ENCODE results near the gene DLGAP1. TPM values are rescaled to one million over a fixed set of nuclear protein-coding genes. Genes with fewer than 3 reads are reported as not detected.

Gene DLGAP1
- total RNA-seq, 4 donors from 2014 or later = 0.13 to 6.2 (median 0.53) TPM

DNA sequence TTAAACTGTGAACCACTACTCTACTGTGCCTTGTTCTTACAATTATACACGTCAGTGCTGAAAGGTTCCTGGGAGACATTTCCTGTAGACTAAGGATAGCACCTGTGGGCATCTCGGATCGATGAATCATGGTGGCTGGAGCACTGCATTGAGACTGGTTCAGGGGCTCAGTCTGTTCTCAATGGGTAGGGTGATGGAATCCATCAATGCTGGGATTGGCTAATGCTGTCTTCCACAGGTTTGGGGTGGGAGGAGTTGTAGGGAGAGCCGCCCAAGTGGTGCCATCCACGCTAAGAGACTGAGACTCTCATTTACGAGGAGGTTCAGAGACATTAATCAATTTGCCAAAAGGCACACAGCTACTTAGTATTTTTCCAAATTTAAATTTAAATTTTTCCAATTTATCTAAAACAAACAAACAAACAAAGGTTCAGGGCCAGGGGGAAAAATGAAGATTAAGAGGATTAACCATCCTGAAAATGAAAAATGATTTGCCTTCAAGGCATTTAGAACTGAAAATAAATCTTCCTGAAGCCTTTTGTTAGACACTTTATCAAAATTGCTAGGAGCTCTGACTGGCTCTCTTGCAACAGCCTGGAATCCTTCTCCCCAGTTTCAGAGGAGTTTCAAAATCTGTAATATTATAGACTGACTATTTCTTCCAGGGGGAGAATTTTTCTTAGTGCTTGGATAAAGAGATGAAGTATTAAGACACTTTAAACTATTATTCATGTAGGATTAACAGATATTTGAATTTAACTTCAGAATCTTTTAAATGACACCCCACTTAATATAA is 645.9 kb downstream of the DLGAP1 start:
- no peaks in the 10 kb centered on the region for H3K27me3 ChIP-seq
- ATAC-seq = no peak
- no peaks in the 10 kb centered on the region for H3K4me1 ChIP-seq
- no peak overlapping the region for H3K4me3 ChIP-seq
- H3K36me3 ChIP-seq = no peaks in the 10 kb centered on the region
- intact Hi-C loops (cut with DNase I; ENCODE audit: low total_unique reads) (no loop called here), in situ Hi-C loops (cut with MboI; ENCODE audit: low sequenced_read_pairs in 4 of 4) (no loop called here)
- H3K9me3 ChIP-seq = no peaks in the 10 kb centered on the region
- TF ChIP-seq, protein P1, sequence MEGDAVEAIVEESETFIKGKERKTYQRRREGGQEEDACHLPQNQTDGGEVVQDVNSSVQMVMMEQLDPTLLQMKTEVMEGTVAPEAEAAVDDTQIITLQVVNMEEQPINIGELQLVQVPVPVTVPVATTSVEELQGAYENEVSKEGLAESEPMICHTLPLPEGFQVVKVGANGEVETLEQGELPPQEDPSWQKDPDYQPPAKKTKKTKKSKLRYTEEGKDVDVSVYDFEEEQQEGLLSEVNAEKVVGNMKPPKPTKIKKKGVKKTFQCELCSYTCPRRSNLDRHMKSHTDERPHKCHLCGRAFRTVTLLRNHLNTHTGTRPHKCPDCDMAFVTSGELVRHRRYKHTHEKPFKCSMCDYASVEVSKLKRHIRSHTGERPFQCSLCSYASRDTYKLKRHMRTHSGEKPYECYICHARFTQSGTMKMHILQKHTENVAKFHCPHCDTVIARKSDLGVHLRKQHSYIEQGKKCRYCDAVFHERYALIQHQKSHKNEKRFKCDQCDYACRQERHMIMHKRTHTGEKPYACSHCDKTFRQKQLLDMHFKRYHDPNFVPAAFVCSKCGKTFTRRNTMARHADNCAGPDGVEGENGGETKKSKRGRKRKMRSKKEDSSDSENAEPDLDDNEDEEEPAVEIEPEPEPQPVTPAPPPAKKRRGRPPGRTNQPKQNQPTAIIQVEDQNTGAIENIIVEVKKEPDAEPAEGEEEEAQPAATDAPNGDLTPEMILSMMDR (IDR thresholded peaks at IDR 0.05 in 4 of 5, conservative IDR thresholded peaks at IDR 0.05 in 1 of 5) = no peak
- no peak for TF ChIP-seq POLR2A (IDR thresholded peaks at IDR 0.05)
- no peak for DNase-seq
- no peak overlapping the region for H3K27ac ChIP-seq

DNA sequence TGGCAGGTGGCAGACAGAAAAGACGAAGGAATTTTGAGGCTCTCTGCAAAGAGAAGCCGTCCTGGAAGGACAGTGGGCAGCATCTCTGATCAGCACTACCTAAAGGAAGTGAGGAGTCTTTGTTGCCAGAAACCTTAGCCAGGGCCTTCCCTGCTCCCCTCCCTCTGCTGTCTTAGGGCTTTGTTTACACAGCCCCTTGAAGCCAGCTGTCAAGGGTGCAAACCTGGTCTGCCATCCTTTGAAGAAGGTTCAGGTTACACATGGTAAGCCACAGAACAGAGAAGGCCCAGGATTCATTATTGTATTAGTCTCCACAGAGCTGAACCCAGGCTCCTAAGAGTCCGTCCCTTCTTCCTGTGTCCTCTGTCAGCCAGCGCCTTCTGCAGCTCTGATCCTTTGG is 648.5 kb downstream of the DLGAP1 start:
- Histone ChIP-seq H3K4me3 (no peak overlapping the region), H3K27ac (no peak overlapping the region), H3K36me3 (no peaks in the 10 kb centered on the region), H3K9me3 (no peaks in the 10 kb centered on the region), H3K4me1 (no peaks in the 10 kb centered on the region), H3K27me3 (no peaks in the 10 kb centered on the region)
- in situ Hi-C loops (cut with MboI; ENCODE audit: low sequenced_read_pairs in 4 of 4) = no loop called here
- DNase-seq (no peak), ATAC-seq (no peak)
- TF ChIP-seq, protein P1 (IDR thresholded peaks at IDR 0.05 in 4 of 5, conservative IDR thresholded peaks at IDR 0.05 in 1 of 5) = no peak
- TF ChIP-seq POLR2A (IDR thresholded peaks at IDR 0.05) = no peak
- intact Hi-C loops (cut with DNase I; ENCODE audit: low total_unique reads) = no loop called here

DNA sequence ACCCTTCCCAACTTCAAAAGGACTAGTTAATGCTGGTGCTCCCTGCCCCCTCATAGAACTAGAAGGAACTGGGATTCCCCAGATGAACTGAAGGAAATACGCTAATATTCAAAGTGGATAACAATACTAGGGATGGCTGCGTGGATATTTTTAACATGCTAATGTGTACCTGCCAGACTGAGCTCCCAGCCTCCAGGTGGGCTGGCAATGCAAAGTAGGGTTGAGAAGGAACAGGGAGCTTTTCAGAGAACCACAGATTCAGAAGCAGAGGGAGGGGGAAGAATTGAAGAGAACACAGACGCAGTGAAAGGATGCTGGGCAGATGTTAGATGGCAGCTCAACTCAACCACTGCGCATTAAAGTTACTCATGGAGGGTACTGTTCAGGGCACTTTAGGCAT is 650.8 kb downstream of the DLGAP1 start:
- Histone ChIP-seq H3K27ac (no peak overlapping the region), H3K27me3 (no peaks in the 10 kb centered on the region), H3K4me1 (no peaks in the 10 kb centered on the region), H3K36me3 (no peaks in the 10 kb centered on the region), H3K9me3 (no peaks in the 10 kb centered on the region), H3K4me3 (no peak overlapping the region)
- ATAC-seq = no peak
- no peak for TF ChIP-seq POLR2A (IDR thresholded peaks at IDR 0.05)
- TF ChIP-seq, protein P1 (IDR thresholded peaks at IDR 0.05 in 4 of 5, conservative IDR thresholded peaks at IDR 0.05 in 1 of 5) = no peak
- DNase-seq = no peak
- in situ Hi-C loops (cut with MboI; ENCODE audit: low sequenced_read_pairs in 4 of 4) = no loop called here
- intact Hi-C loops (cut with DNase I; ENCODE audit: low total_unique reads) = no loop called here

DNA sequence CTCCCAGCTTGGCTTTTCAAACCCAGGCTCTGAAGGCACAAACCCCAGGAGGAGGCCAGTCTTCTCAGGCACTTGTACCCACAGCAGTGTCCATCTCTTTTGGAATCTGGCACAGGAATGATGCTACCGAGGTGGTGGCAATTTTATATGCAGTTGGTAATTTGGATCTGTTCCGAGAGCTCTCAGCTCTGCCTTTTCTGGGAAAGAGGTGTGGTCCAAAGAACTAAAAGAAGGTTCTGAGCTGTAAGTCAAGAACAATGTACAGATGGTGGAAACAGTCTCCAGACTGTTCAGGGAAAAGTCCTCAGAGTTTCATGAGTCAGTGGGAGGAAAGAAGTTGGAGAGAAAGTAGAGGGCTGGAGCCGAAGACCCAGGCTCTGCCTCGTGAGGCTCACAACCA is 651.8 kb downstream of the DLGAP1 start:
- no peak for TF ChIP-seq POLR2A (IDR thresholded peaks at IDR 0.05)
- intact Hi-C loops (cut with DNase I; ENCODE audit: low total_unique reads) (no loop called here), in situ Hi-C loops (cut with MboI; ENCODE audit: low sequenced_read_pairs in 4 of 4) (no loop called here)
- H3K4me3 ChIP-seq = no peak overlapping the region
- no peaks in the 10 kb centered on the region for H3K27me3 ChIP-seq
- ATAC-seq (no peak), DNase-seq (no peak)
- H3K4me1 ChIP-seq = no peaks in the 10 kb centered on the region
- no peak overlapping the region for H3K27ac ChIP-seq
- H3K36me3 ChIP-seq = no peaks in the 10 kb centered on the region
- no peaks in the 10 kb centered on the region for H3K9me3 ChIP-seq

DNA sequence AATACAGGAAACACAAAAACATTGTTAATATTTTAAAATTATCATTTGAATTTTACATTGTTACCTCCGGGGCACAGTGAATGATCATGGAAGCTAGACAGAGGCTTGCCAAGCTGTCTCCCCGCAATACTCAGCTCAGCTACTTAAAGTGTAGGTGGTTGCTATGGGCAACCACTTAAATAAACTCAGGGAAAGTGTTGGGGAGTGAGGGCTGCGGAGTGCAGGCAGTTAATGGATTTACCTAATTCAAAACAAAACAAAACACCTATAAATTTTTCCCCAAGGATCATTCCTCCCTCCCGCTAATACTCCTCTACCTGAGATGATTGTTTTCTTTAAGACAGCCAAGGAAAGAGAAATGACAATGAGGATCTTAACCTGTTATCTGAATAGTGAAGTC is 655.6 kb downstream of the DLGAP1 start:
- Histone ChIP-seq H3K27ac (no peak overlapping the region), H3K36me3 (no peaks in the 10 kb centered on the region), H3K9me3 (no peaks in the 10 kb centered on the region), H3K4me1 (no peaks in the 10 kb centered on the region), H3K4me3 (no peak overlapping the region), H3K27me3 (no peaks in the 10 kb centered on the region)
- intact Hi-C loops (cut with DNase I; ENCODE audit: low total_unique reads) (no loop called here), in situ Hi-C loops (cut with MboI; ENCODE audit: low sequenced_read_pairs in 4 of 4) (loop anchor here in 2 of 4 donors (25.0 kb wide), 2 partner anchors 188 to 263 kb away; no protein-coding TSS in a partner anchor)
- ATAC-seq (no peak), DNase-seq (no peak)
- TF ChIP-seq, protein P1 (IDR thresholded peaks at IDR 0.05 in 4 of 5, conservative IDR thresholded peaks at IDR 0.05 in 1 of 5) = no peak
